Measurements from ENCODE around the gene CD59. TPM values are rescaled to one million over a fixed set of nuclear protein-coding genes. Genes with fewer than 3 reads are reported as not detected.
"Not testable (repeated sequence)": the region's sequence is repeated elsewhere in the genome, so short reads cannot be mapped to it uniquely, and the experiment has no call there.

CD59 gene
- total RNA-seq, 1 donor from 2014 or later: 272 TPM

GRCh38 chr11:33664827-33665226, 71.4 kb downstream of the CD59 start:
- Histone ChIP-seq H3K27me3 (no peaks in the 10 kb centered on the region), H3K9me3 (no peaks in the 10 kb centered on the region), H3K4me3 (no peak overlapping the region), H3K27ac (no peak overlapping the region), H3K4me1 (no peaks in the 10 kb centered on the region), H3K36me3 (no peaks in the 10 kb centered on the region)
- intact Hi-C loops (cut with DNase I): no loop called here
- no peak for TF ChIP-seq POLR2AphosphoS5 (IDR thresholded peaks at IDR 0.05; ENCODE audit: insufficient read depth in 1 of 2, low read depth in 1 of 2)
- TF ChIP-seq, protein P1, sequence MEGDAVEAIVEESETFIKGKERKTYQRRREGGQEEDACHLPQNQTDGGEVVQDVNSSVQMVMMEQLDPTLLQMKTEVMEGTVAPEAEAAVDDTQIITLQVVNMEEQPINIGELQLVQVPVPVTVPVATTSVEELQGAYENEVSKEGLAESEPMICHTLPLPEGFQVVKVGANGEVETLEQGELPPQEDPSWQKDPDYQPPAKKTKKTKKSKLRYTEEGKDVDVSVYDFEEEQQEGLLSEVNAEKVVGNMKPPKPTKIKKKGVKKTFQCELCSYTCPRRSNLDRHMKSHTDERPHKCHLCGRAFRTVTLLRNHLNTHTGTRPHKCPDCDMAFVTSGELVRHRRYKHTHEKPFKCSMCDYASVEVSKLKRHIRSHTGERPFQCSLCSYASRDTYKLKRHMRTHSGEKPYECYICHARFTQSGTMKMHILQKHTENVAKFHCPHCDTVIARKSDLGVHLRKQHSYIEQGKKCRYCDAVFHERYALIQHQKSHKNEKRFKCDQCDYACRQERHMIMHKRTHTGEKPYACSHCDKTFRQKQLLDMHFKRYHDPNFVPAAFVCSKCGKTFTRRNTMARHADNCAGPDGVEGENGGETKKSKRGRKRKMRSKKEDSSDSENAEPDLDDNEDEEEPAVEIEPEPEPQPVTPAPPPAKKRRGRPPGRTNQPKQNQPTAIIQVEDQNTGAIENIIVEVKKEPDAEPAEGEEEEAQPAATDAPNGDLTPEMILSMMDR (IDR thresholded peaks at IDR 0.05): no peak
- no peak for TF ChIP-seq POLR2A (IDR thresholded peaks at IDR 0.05)
- DNase-seq (ENCODE audit: extremely low spot score in 2 of 2): no peak

- Histone ChIP-seq H3K27me3 (no peaks in the 10 kb centered on the region), H3K9me3 (no peaks in the 10 kb centered on the region), H3K36me3 (no peaks in the 10 kb centered on the region), H3K4me3 (no peak overlapping the region), H3K27ac (no peak overlapping the region), H3K4me1 (no peaks in the 10 kb centered on the region)
- no peak for TF ChIP-seq POLR2AphosphoS5 (IDR thresholded peaks at IDR 0.05; ENCODE audit: insufficient read depth in 1 of 2, low read depth in 1 of 2)
- TF ChIP-seq, protein P1 (IDR thresholded peaks at IDR 0.05): no peak
- TF ChIP-seq POLR2A (IDR thresholded peaks at IDR 0.05): no peak
- peak in 1 of 2 donors; percentile 56 for DNase-seq (ENCODE audit: extremely low spot score in 2 of 2)
- intact Hi-C loops (cut with DNase I): no loop called here
Measured at GRCh38 chr11:33664166-33664565, 72.1 kb downstream of the CD59 start.

DNA sequence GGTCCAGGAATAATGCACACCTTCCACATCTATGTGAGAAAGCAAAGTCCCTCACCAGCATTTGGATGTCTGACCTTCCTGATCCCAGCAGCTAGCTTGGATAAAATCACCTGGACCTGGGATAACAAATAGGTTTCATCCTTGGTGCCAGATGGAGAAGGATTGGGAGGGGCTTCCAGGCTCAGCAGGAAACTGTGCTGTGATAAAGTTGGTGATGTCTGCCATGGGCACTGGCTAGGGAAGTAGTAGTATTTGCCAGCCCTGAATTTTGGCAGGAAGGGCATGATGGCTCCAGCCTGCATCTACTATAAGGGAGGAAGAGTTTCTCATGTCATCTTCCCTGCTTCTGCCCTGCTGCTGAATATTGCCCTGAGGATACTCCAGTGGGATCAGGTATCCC, 73.1 kb downstream of the CD59 start:
- Histone ChIP-seq H3K4me3 (no peak overlapping the region), H3K36me3 (no peaks in the 10 kb centered on the region), H3K9me3 (no peaks in the 10 kb centered on the region), H3K27ac (no peak overlapping the region), H3K27me3 (no peaks in the 10 kb centered on the region), H3K4me1 (no peaks in the 10 kb centered on the region)
- peak in 1 of 2 donors; percentile 65 for DNase-seq (ENCODE audit: extremely low spot score in 2 of 2)
- no peak for TF ChIP-seq POLR2A (IDR thresholded peaks at IDR 0.05)
- TF ChIP-seq, protein P1 (IDR thresholded peaks at IDR 0.05): no peak
- intact Hi-C loops (cut with DNase I): no loop called here

- H3K27ac ChIP-seq; intact Hi-C loops (cut with DNase I); H3K4me1 ChIP-seq; H3K36me3 ChIP-seq; H3K27me3 ChIP-seq; H3K9me3 ChIP-seq; DNase-seq (ENCODE audit: extremely low spot score in 2 of 2); H3K4me3 ChIP-seq: not testable (repeated sequence)
Measured at GRCh38 chr11:33661526-33661925, 74.7 kb downstream of the CD59 start.

GRCh38 chr11:33660962-33661361, 75.3 kb downstream of the CD59 start:
- TF ChIP-seq POLR2A (IDR thresholded peaks at IDR 0.05) (no peak), POLR2AphosphoS5 (IDR thresholded peaks at IDR 0.05; ENCODE audit: insufficient read depth in 1 of 2, low read depth in 1 of 2) (no peak)
- TF ChIP-seq, protein P1 (IDR thresholded peaks at IDR 0.05): no peak
- H3K9me3 ChIP-seq: no peaks in the 10 kb centered on the region

More at GRCh38 chr11:33660962-33661361, 75.3 kb downstream of the CD59 start:
- intact Hi-C loops (cut with DNase I): no loop called here
- Histone ChIP-seq H3K4me1 (no peaks in the 10 kb centered on the region), H3K27ac (no peak overlapping the region), H3K4me3 (no peak overlapping the region), H3K36me3 (no peaks in the 10 kb centered on the region), H3K27me3 (no peaks in the 10 kb centered on the region)
- no peak for DNase-seq (ENCODE audit: extremely low spot score in 2 of 2)
